ENCODE measurements around the gene BASP1. TPM values are rescaled to one million over a fixed set of nuclear protein-coding genes. Genes with fewer than 3 reads are reported as not detected.

BASP1 gene
- total RNA-seq (2014; rRNA removed; shearing (Covaris generic)): 114 and 124 TPM in 2 replicates

- DNase-seq (ENCODE audit: low read depth): peak; percentile 89
These were observed at the start of gene BASP1 for GRCh38 chr5:17217493-17218352. BASP1 (plus strand) TSS chr5:17217631; CDS start chr5:17275217, 57,586 bp downstream.

GRCh38 chr5:17169507-17169906 lies 47.9 kb upstream of the BASP1 start:
- DNase-seq (ENCODE audit: low read depth): no peak

- DNase-seq (ENCODE audit: low read depth): no peak
These were observed 44.6 kb upstream of the BASP1 start for GRCh38 chr5:17172791-17173190.

- no peak for DNase-seq (ENCODE audit: low read depth)
These were observed 42.5 kb upstream of the BASP1 start for GRCh38 chr5:17174965-17175364.

GRCh38 chr5:17177501-17178372 lies 39.7 kb upstream of the BASP1 start:
- DNase-seq (ENCODE audit: low read depth): no peak

- DNase-seq (ENCODE audit: low read depth): no peak
These were observed 39.1 kb upstream of the BASP1 start for GRCh38 chr5:17178373-17178675.

GRCh38 chr5:17180330-17180843 lies 37.0 kb upstream of the BASP1 start:
- DNase-seq (ENCODE audit: low read depth): no peak

GRCh38 chr5:17180864-17181723 lies 36.3 kb upstream of the BASP1 start:
- DNase-seq (ENCODE audit: low read depth): peak; percentile 91

GRCh38 chr5:17182494-17182893 lies 34.9 kb upstream of the BASP1 start:
- peak; percentile 38 for DNase-seq (ENCODE audit: low read depth)

- no peak for DNase-seq (ENCODE audit: low read depth)
These were observed 34.5 kb upstream of the BASP1 start for GRCh38 chr5:17182981-17183380.

- no peak for DNase-seq (ENCODE audit: low read depth)
These were observed 33.6 kb upstream of the BASP1 start for GRCh38 chr5:17183831-17184230.

- no peak for DNase-seq (ENCODE audit: low read depth)
These were observed 32.8 kb upstream of the BASP1 start for GRCh38 chr5:17184588-17184987.

GRCh38 chr5:17185349-17185748 lies 32.1 kb upstream of the BASP1 start:
- no peak for DNase-seq (ENCODE audit: low read depth)

- DNase-seq (ENCODE audit: low read depth): peak; percentile 73
These were observed 31.7 kb upstream of the BASP1 start for GRCh38 chr5:17185773-17186172.

- peak; percentile 29 for DNase-seq (ENCODE audit: low read depth)
These were observed 31.2 kb upstream of the BASP1 start for GRCh38 chr5:17186256-17186655.

GRCh38 chr5:17187011-17187785 lies 30.2 kb upstream of the BASP1 start:
- DNase-seq (ENCODE audit: low read depth): peak; percentile 85

GRCh38 chr5:17187786-17188170 lies 29.7 kb upstream of the BASP1 start:
- DNase-seq (ENCODE audit: low read depth): no peak

GRCh38 chr5:17189381-17190036 lies 27.9 kb upstream of the BASP1 start:
- peak; percentile 83 for DNase-seq (ENCODE audit: low read depth)

- DNase-seq (ENCODE audit: low read depth): peak; percentile 50
These were observed 27.1 kb upstream of the BASP1 start for GRCh38 chr5:17190242-17190778.

GRCh38 chr5:17190799-17191391 lies 26.5 kb upstream of the BASP1 start:
- peak; percentile 39 for DNase-seq (ENCODE audit: low read depth)

All from Daoy (cell line).